Left lung (tissue), 10 donors: Measurements from ENCODE around the gene SOD1. TPM values are rescaled to one million over a fixed set of nuclear protein-coding genes. Genes with fewer than 3 reads are reported as not detected.

Experiments used
- ATAC-seq: fragments of 200-7000 bp; cut with Tn5 transposase; one replicate; pipeline ENCODE4 v1.9.1; 2020; ENCODE audit warnings: moderate library complexity
- DNase-seq, 4 donors: peaks; one replicate each; pipeline ENCODE4 v3.0.0-alpha.2; 2013 to 2020
- H3K27ac ChIP-seq, 2 donors: fragments of 200-600 bp; sonication (generic) in 1 of 2; one replicate each; pipeline versions ENCODE4 v1.5.0 to v1.8.0; 2020 to 2021
- H3K27me3 ChIP-seq, 2 donors: fragments of 200-600 bp; sonication (generic) in 1 of 2; one replicate each; pipeline versions ENCODE4 v1.5.0 to v1.8.0; 2020 to 2021
- H3K36me3 ChIP-seq, 2 donors: fragments of 200-600 bp; sonication (generic) in 1 of 2; one replicate each; pipeline versions ENCODE4 v1.5.0 to v1.8.0; 2020 to 2021
- H3K4me1 ChIP-seq, 2 donors: fragments of 200-600 bp; one replicate each; pipeline ENCODE4 v1.8.0; 2021
- H3K4me3 ChIP-seq, 2 donors: fragments of 200-600 bp; sonication (generic) in 1 of 2; one replicate each; pipeline versions ENCODE4 v1.5.0 to v1.8.0; 2020 to 2021; ENCODE audit warnings: mild to moderate bottlenecking in 1 of 2
- H3K9me3 ChIP-seq, 2 donors: fragments of 200-600 bp; sonication (generic) in 1 of 2; one replicate each; pipeline versions ENCODE4 v1.5.0 to v1.8.0; 2020 to 2021
- CTCF ChIP-seq, 2 donors: fragments of 200-600 bp; sonication (generic) in 1 of 2; IDR thresholded peaks; one replicate each; pipeline versions ENCODE4 v1.5.0 to v1.8.0; 2021; ENCODE audit warnings: antibody characterized with exemption in 2 of 2
- intact Hi-C, 2 donors: fragments of 100-400 bp; cut with DNase I; formaldehyde crosslinking; loops; one replicate each; pipeline versions ENCODE4 v1.11.2 to v1.14.2; 2022
- polyA plus RNA-seq, 6 donors: library from polyadenylated mRNA; unstranded; fragments of 120-200 nt; gene quantifications; one replicate each; pipeline ENCODE4 v1.2.1, GENCODE V29; 2013; ENCODE audit not compliant: insufficient read length in 6 of 6
- total RNA-seq, 2 donors: library from RNA; stranded (reverse); fragmentation: NEBNext Ultra II Directional; extraction: Animal tissue kit (Norgen Biotek cat#: 25700); gene quantifications; one replicate each; pipeline ENCODE4 v1.2.1, GENCODE V29; 2021
- donor health status: DM: no; HTN: yes; CAD: no.
- donor health status: DM: no; HTN: no; CAD: no.

SOD1 gene
- total and polyA plus RNA-seq, 8 donors: 142 to 227 (median 217) TPM

GRCh38 chr21:31714741-31715365, 55.4 kb downstream of the SOD1 start:
- H3K27me3 ChIP-seq: no peaks in the 10 kb centered on the region
- no peak for DNase-seq
- TF ChIP-seq CTCF (IDR thresholded peaks at IDR 0.05): no peak
- no peaks in the 10 kb centered on the region for H3K9me3 ChIP-seq
- intact Hi-C loops: no loop called here
- H3K27ac ChIP-seq: no peak overlapping the region
- no peak overlapping the region for H3K4me3 ChIP-seq
- ATAC-seq: no peak
- H3K36me3 ChIP-seq: no peaks in the 10 kb centered on the region
- peaks cover 0 to 44% of the 10 kb centered on the region in 2 donors for H3K4me1 ChIP-seq

GRCh38 chr21:31716106-31716505, 56.6 kb downstream of the SOD1 start:
- peaks cover 0 to 38% of the 10 kb centered on the region in 2 donors for H3K4me1 ChIP-seq
- no peaks in the 10 kb centered on the region for H3K9me3 ChIP-seq
- H3K27ac ChIP-seq: no peak overlapping the region
- no peaks in the 10 kb centered on the region for H3K36me3 ChIP-seq
- intact Hi-C loops: no loop called here
- ATAC-seq: no peak
- H3K4me3 ChIP-seq: no peak overlapping the region
- H3K27me3 ChIP-seq: no peaks in the 10 kb centered on the region
- DNase-seq: no peak
- TF ChIP-seq CTCF (IDR thresholded peaks at IDR 0.05): no peak

Other genes starting within 250 kb of the SOD1 start
- gene SCAF4, start 72.4 kb downstream of the SOD1 start, total RNA-seq: 10 to 100 TPM; 23.9 to 29.7 TPM
- 10 to 100 TPM; 37.8 to 44.1 (median 43.1) TPM for gene SCAF4, start 72.4 kb downstream of the SOD1 start, polyA plus RNA-seq
- gene HUNK, start 213.3 kb downstream of the SOD1 start, total RNA-seq: 1 to 10 TPM; 2.9 to 6.1 TPM
- 1 to 10 TPM; 5.3 to 7.4 (median 6.1) TPM for gene HUNK, start 213.3 kb downstream of the SOD1 start, polyA plus RNA-seq